ENCODE results near the gene SMTN. TPM values are rescaled to one million over a fixed set of nuclear protein-coding genes. Genes with fewer than 3 reads are reported as not detected.

Gene SMTN
- total and polyA plus RNA-seq, 4 donors, result 10.1 to 47.3 (median 13.8) TPM

DNA sequence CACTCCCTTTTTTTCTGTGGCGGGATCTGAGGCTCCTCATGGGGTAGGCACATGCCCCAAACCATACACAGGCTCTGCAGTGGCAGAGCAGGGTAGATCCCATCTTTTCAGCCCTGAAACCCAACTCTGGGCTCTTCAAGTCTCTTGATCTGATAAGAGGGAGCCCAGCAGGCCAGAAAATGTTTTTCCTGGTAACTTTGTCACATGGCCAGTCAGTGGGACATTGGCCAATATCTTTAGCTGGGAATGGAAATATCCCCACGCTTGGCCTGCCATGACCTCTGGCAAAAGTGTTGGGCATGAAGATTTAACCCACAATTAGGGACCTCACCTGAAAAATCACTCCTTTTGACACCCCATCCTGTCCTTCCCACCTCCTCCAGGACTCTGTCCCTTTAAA lies 49.8 kb downstream of the SMTN start (continued):
- TF ChIP-seq, protein P1, sequence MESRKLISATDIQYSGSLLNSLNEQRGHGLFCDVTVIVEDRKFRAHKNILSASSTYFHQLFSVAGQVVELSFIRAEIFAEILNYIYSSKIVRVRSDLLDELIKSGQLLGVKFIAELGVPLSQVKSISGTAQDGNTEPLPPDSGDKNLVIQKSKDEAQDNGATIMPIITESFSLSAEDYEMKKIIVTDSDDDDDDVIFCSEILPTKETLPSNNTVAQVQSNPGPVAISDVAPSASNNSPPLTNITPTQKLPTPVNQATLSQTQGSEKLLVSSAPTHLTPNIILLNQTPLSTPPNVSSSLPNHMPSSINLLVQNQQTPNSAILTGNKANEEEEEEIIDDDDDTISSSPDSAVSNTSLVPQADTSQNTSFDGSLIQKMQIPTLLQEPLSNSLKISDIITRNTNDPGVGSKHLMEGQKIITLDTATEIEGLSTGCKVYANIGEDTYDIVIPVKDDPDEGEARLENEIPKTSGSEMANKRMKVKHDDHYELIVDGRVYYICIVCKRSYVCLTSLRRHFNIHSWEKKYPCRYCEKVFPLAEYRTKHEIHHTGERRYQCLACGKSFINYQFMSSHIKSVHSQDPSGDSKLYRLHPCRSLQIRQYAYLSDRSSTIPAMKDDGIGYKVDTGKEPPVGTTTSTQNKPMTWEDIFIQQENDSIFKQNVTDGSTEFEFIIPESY (IDR thresholded peaks at IDR 0.05), result no peak
- TF ChIP-seq JUND (IDR thresholded peaks at IDR 0.05) (no peak), YY1 (IDR thresholded peaks at IDR 0.05) (no peak), RXRA (IDR thresholded peaks at IDR 0.05) (no peak), RAD21 (IDR thresholded peaks at IDR 0.05) (no peak), HNF4A (conservative IDR thresholded peaks at IDR 0.05) (no peak), TAF1 (conservative IDR thresholded peaks at IDR 0.05) (no peak), HNF4G (IDR thresholded peaks at IDR 0.05) (no peak), SP1 (IDR thresholded peaks at IDR 0.05) (no peak), GABPA (IDR thresholded peaks at IDR 0.05 in 1 of 2, conservative IDR thresholded peaks at IDR 0.05 in 1 of 2) (no peak)
- TF ChIP-seq, protein P2, sequence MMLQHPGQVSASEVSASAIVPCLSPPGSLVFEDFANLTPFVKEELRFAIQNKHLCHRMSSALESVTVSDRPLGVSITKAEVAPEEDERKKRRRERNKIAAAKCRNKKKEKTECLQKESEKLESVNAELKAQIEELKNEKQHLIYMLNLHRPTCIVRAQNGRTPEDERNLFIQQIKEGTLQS (IDR thresholded peaks at IDR 0.05), result no peak
- TF ChIP-seq, protein P3, sequence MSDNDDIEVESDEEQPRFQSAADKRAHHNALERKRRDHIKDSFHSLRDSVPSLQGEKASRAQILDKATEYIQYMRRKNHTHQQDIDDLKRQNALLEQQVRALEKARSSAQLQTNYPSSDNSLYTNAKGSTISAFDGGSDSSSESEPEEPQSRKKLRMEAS (IDR thresholded peaks at IDR 0.05), result no peak

DNA sequence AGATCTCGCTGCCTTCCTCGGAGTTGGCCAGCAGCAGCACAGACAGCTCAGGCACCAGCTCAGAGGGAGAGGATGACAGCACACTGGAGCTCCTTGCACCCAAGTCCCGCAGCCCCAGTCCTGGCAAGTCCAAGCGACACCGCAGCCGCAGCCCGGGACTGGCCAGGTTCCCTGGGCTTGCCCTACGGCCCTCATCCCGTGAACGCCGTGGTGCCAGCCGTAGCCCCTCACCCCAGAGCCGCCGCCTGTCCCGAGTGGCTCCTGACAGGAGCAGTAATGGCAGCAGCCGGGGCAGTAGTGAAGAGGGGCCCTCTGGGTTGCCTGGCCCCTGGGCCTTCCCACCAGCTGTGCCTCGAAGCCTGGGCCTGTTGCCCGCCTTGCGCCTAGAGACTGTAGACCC lies 52.8 kb downstream of the SMTN start:
- Histone ChIP-seq H3K27me3 (ENCODE audit: control insufficient read depth in 4 of 4, insufficient read depth in 4 of 4, low read length in 3 of 4) (no peaks in the 10 kb centered on the region), H3K27ac (ENCODE audit: low read depth in 1 of 2, low read length in 2 of 2) (no peak overlapping the region), H3K4me3 (ENCODE audit: low read depth in 1 of 3, low read length in 3 of 3) (no peak overlapping the region), H3K36me3 (ENCODE audit: control insufficient read depth in 4 of 4, insufficient read depth in 3 of 4, low read depth in 1 of 4, low read length in 3 of 4) (no peaks in the 10 kb centered on the region), H3K4me1 (ENCODE audit: control insufficient read depth in 4 of 4, insufficient read depth in 4 of 4, low read length in 3 of 4) (no peaks in the 10 kb centered on the region), H3K9me3 (ENCODE audit: control insufficient read depth in 4 of 4, low read length in 3 of 4) (no peaks in the 10 kb centered on the region), H3K9ac (ENCODE audit: low read depth in 1 of 2, low read length in 2 of 2) (no peak overlapping the region)
- DNase-seq (ENCODE audit: low spot score), result no peak
- TF ChIP-seq RXRA (IDR thresholded peaks at IDR 0.05) (no peak), RAD21 (IDR thresholded peaks at IDR 0.05) (no peak), HNF4G (IDR thresholded peaks at IDR 0.05) (no peak), TAF1 (conservative IDR thresholded peaks at IDR 0.05) (no peak), SP1 (IDR thresholded peaks at IDR 0.05) (no peak), FOXA2 (IDR thresholded peaks at IDR 0.05) (no peak), YY1 (IDR thresholded peaks at IDR 0.05) (no peak), EGR1 (IDR thresholded peaks at IDR 0.05; ENCODE audit: low read depth in 2 of 2) (no peak), FOXA1 (IDR thresholded peaks at IDR 0.05) (no peak), GABPA (IDR thresholded peaks at IDR 0.05 in 1 of 2, conservative IDR thresholded peaks at IDR 0.05 in 1 of 2) (no peak), JUND (IDR thresholded peaks at IDR 0.05) (no peak)
- TF ChIP-seq, protein P2 (IDR thresholded peaks at IDR 0.05), result no peak
- TF ChIP-seq, protein P4, sequence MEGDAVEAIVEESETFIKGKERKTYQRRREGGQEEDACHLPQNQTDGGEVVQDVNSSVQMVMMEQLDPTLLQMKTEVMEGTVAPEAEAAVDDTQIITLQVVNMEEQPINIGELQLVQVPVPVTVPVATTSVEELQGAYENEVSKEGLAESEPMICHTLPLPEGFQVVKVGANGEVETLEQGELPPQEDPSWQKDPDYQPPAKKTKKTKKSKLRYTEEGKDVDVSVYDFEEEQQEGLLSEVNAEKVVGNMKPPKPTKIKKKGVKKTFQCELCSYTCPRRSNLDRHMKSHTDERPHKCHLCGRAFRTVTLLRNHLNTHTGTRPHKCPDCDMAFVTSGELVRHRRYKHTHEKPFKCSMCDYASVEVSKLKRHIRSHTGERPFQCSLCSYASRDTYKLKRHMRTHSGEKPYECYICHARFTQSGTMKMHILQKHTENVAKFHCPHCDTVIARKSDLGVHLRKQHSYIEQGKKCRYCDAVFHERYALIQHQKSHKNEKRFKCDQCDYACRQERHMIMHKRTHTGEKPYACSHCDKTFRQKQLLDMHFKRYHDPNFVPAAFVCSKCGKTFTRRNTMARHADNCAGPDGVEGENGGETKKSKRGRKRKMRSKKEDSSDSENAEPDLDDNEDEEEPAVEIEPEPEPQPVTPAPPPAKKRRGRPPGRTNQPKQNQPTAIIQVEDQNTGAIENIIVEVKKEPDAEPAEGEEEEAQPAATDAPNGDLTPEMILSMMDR (IDR thresholded peaks at IDR 0.05; ENCODE audit: low read depth, low read length, missing input control), result no peak
- TF ChIP-seq, protein P1 (IDR thresholded peaks at IDR 0.05), result no peak
- TF ChIP-seq, protein P5, sequence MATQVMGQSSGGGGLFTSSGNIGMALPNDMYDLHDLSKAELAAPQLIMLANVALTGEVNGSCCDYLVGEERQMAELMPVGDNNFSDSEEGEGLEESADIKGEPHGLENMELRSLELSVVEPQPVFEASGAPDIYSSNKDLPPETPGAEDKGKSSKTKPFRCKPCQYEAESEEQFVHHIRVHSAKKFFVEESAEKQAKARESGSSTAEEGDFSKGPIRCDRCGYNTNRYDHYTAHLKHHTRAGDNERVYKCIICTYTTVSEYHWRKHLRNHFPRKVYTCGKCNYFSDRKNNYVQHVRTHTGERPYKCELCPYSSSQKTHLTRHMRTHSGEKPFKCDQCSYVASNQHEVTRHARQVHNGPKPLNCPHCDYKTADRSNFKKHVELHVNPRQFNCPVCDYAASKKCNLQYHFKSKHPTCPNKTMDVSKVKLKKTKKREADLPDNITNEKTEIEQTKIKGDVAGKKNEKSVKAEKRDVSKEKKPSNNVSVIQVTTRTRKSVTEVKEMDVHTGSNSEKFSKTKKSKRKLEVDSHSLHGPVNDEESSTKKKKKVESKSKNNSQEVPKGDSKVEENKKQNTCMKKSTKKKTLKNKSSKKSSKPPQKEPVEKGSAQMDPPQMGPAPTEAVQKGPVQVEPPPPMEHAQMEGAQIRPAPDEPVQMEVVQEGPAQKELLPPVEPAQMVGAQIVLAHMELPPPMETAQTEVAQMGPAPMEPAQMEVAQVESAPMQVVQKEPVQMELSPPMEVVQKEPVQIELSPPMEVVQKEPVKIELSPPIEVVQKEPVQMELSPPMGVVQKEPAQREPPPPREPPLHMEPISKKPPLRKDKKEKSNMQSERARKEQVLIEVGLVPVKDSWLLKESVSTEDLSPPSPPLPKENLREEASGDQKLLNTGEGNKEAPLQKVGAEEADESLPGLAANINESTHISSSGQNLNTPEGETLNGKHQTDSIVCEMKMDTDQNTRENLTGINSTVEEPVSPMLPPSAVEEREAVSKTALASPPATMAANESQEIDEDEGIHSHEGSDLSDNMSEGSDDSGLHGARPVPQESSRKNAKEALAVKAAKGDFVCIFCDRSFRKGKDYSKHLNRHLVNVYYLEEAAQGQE (IDR thresholded peaks at IDR 0.05), result no peak
- 96% methylated on average over 19 of the region's 19 CpGs for WGBS

Measured in liver (tissue), 9 donors.